ENCODE data around the gene REM1. TPM values are rescaled to one million over a fixed set of nuclear protein-coding genes. Genes with fewer than 3 reads are reported as not detected.
"Not testable (repeated sequence)": the region's sequence is repeated elsewhere in the genome, so short reads cannot be mapped to it uniquely, and the experiment has no call there.

REM1 gene
- total RNA-seq = 1 to 10 TPM; 1.9 to 2.6 TPM
- 3.4 TPM for polyA plus RNA-seq (ENCODE audit: insufficient read depth, low read depth, low replicate concordance)
- long read RNA-seq, donor 1, transcript REM1-201 (5 exons, 1,665 nt) = major isoform, 5 of 5 reads
- long read RNA-seq, donor 1, partial matches to known transcripts = 0 of 5 reads
- long read RNA-seq, donor 1, other reads (novel, unspliced or antisense) = 0 of 5 reads
- long read RNA-seq, donor 2, partial matches to known transcripts = 0 of 1 reads
- long read RNA-seq, donor 2, other reads (novel, unspliced or antisense) = 0 of 1 reads

- Histone ChIP-seq H3K4me3 (peak within 1 kb of the TSS; percentile 56 to 68), H3K4me1 (peaks cover 25% of the 10 kb centered on the region), H3K27me3 (no peaks in the 10 kb centered on the region), H3K9me3 (no peaks in the 10 kb centered on the region), H3K36me3 (ENCODE audit: low read depth, missing control alignments) (no peaks in the 10 kb centered on the region), H3K27ac (peak within 1 kb of the TSS; percentile 82 to 88)
- peak; percentile 28 for DNase-seq
- intact Hi-C loops (cut with DNase I; ENCODE audit: low total_unique reads) = no loop called here
- TF ChIP-seq CTCF (IDR thresholded peaks at IDR 0.05) (no peak), POLR2A (IDR thresholded peaks at IDR 0.05) (no peak)
- 2 to 5% methylated on average over 6 to 22 of the region's 33 CpGs for WGBS, 2 donors
Observed at GRCh38 chr20:31474758-31475427, at the start of gene REM1, which contains the start of gene DEFB124. Gene REM1 (plus strand): TSS chr20:31475288. CDS start chr20:31476446, 1,158 bp downstream. Gene DEFB124 (minus strand): TSS chr20:31475127. CDS start chr20:31473013, 2,114 bp downstream.

- TF ChIP-seq POLR2A (IDR thresholded peaks at IDR 0.05) (no peak), CTCF (IDR thresholded peaks at IDR 0.05) (no peak)
- Histone ChIP-seq H3K36me3 (ENCODE audit: low read depth, missing control alignments) (no peaks in the 10 kb centered on the region), H3K27me3 (no peaks in the 10 kb centered on the region), H3K4me1 (no peaks in the 10 kb centered on the region), H3K9me3 (no peaks in the 10 kb centered on the region), H3K27ac (no peak overlapping the region), H3K4me3 (no peak overlapping the region)
- intact Hi-C loops (cut with DNase I; ENCODE audit: low total_unique reads) = no loop called here
- DNase-seq = no peak
Observed at GRCh38 chr20:31425797-31426196, 49.3 kb upstream of the REM1 start.

GRCh38 chr20:31426891-31427551, 48.1 kb upstream of the REM1 start:
- H3K27me3 ChIP-seq; H3K27ac ChIP-seq; H3K36me3 ChIP-seq (ENCODE audit: low read depth, missing control alignments); H3K4me1 ChIP-seq; intact Hi-C loops (cut with DNase I; ENCODE audit: low total_unique reads); DNase-seq; H3K9me3 ChIP-seq: not testable (repeated sequence)
- WGBS, 2 donors = 90% methylated on average over 4 of the region's 48 CpGs; no CpG with 5 or more reads in 1 of the 2 donors
- peak overlapping the region in 1 of 2 donors; percentile 23 for H3K4me3 ChIP-seq

- WGBS, 2 donors = 72 to 88% methylated on average over 5 to 9 of the region's 31 CpGs
- H3K4me3 ChIP-seq = peak overlapping the region in 1 of 2 donors; percentile 23
- intact Hi-C loops (cut with DNase I; ENCODE audit: low total_unique reads); H3K27ac ChIP-seq; H3K9me3 ChIP-seq; H3K4me1 ChIP-seq; H3K36me3 ChIP-seq (ENCODE audit: low read depth, missing control alignments); H3K27me3 ChIP-seq; DNase-seq: not testable (repeated sequence)
Observed at GRCh38 chr20:31427576-31427975, 47.5 kb upstream of the REM1 start.

- no peaks in the 10 kb centered on the region for H3K36me3 ChIP-seq (ENCODE audit: low read depth, missing control alignments)
- H3K27ac ChIP-seq = no peak overlapping the region
- no peak overlapping the region for H3K4me3 ChIP-seq
- WGBS, 2 donors = 73 to 76% methylated on average over 4 of the region's 4 CpGs
- no peaks in the 10 kb centered on the region for H3K27me3 ChIP-seq
- no peak for TF ChIP-seq POLR2A (IDR thresholded peaks at IDR 0.05)
- no peak for TF ChIP-seq CTCF (IDR thresholded peaks at IDR 0.05)
- no peaks in the 10 kb centered on the region for H3K4me1 ChIP-seq
- no peaks in the 10 kb centered on the region for H3K9me3 ChIP-seq
- intact Hi-C loops (cut with DNase I; ENCODE audit: low total_unique reads) = no loop called here
- DNase-seq = no peak
Observed at GRCh38 chr20:31430568-31431115, 44.4 kb upstream of the REM1 start.
